Suprapubic skin (tissue), 4 donors: ENCODE data around the gene CBARP. TPM values are rescaled to one million over a fixed set of nuclear protein-coding genes. Genes with fewer than 3 reads are reported as not detected.

Experiments
- DNase-seq, 2 donors: peaks; one replicate each; pipeline ENCODE4 v3.0.0-alpha.2; 2019; ENCODE audit warnings: low spot score in 2 of 2
- H3K27ac ChIP-seq: fragments of 200-600 bp; sonication (generic); one replicate; pipeline ENCODE4 v1.5.1; 2019
- H3K27me3 ChIP-seq: fragments of 200-600 bp; sonication (generic); one replicate; pipeline ENCODE4 v1.5.1; 2019
- H3K36me3 ChIP-seq: fragments of 200-600 bp; sonication (generic); one replicate; pipeline ENCODE4 v1.5.1; 2019
- H3K4me1 ChIP-seq: fragments of 200-600 bp; sonication (generic); one replicate; pipeline ENCODE4 v1.5.1; 2019
- H3K4me3 ChIP-seq: fragments of 200-600 bp; sonication (generic); one replicate; pipeline ENCODE4 v1.5.1; 2019; ENCODE audit warnings: mild to moderate bottlenecking
- H3K9me3 ChIP-seq: fragments of 200-600 bp; sonication (generic); one replicate; pipeline ENCODE4 v1.5.1; 2019
- EP300 ChIP-seq: sonication (generic); formaldehyde crosslinking; IDR thresholded peaks from one replicate; pipeline ENCODE4 v1.6.1; 2017; ENCODE audit warnings: antibody characterized with exemption
- POLR2A ChIP-seq, 2 donors: fragments of 450-650 bp; IDR thresholded peaks; one replicate each; pipeline ENCODE4 v1.6.1; 2017; ENCODE audit warnings: antibody characterized with exemption in 2 of 2, mild to moderate bottlenecking in 2 of 2, moderate library complexity in 2 of 2
- POLR2AphosphoS5 ChIP-seq, 3 donors: sonication (generic); formaldehyde crosslinking; IDR thresholded peaks; one replicate each; pipeline ENCODE4 v1.6.1; 2017; ENCODE audit warnings: antibody characterized with exemption in 3 of 3
- WGBS: methylation state at CpG from one replicate; pipeline ENCODE4 v1.1.5; 2018; 5-methylcytosine and 5-hydroxymethylcytosine counted together
- total RNA-seq, 4 donors: library from RNA; depleted of rRNA; stranded (reverse); fragments of >200 nt; gene quantifications; one replicate each; pipeline ENCODE4 v1.1.0, GENCODE V29; 2016
- TF ChIP-seq, protein P1 (sequence below), 2 donors: fragments of 200-600 bp in 1 of 2; fragments of 450-650 bp in 1 of 2; sonication (generic) in 1 of 2; IDR thresholded peaks; one replicate each; pipeline ENCODE4 v1.5.1; 2016 to 2019; ENCODE audit warnings: antibody characterized with exemption in 2 of 2, mild to moderate bottlenecking in 1 of 2, moderate library complexity in 1 of 2

The CBARP gene
- total RNA-seq, 4 donors from 2014 or later: 2.9 to 8.6 (median 5.1) TPM

DNA sequence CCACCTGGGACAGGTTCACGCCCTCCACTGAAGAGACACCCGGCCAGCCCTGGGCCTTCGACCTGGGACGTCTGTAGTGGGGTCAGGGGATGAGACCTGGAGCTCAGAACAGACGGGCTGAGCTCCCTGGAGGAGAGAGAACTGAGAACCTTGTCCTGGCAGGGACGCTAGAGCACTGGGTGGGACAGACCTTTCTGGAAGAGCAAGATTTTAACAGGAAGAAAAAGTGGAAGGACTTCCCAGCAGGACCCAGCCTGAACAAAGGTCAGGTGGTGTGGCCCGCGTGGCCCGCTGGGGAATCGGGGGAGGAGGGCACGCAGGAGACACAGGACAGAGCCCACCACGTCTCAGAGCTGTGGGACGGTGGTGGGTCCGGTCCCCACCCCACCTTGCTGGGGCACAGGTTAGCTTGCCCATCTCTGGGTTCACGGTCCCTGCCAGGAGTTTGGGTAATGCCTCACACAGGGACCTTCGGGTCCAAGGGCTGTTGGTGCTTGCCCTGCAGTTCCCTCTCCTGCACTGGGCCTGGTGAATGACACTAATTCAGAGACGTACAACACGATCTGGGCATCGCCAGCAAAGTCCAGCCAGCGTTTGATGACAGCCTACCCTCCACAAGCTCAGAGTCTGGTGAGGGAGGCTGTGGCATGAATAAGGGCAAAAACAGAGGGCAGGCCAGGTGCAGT, 46.6 kb upstream of the CBARP start:
- Histone ChIP-seq H3K4me1 (peaks cover 8% of the 10 kb centered on the region), H3K27me3 (peaks cover 65% of the 10 kb centered on the region), H3K36me3 (peaks cover 1% of the 10 kb centered on the region), H3K27ac (no peak overlapping the region), H3K4me3 (no peak overlapping the region), H3K9me3 (no peaks in the 10 kb centered on the region)
- TF ChIP-seq POLR2AphosphoS5 (IDR thresholded peaks at IDR 0.05): no peak
- TF ChIP-seq, protein P1, sequence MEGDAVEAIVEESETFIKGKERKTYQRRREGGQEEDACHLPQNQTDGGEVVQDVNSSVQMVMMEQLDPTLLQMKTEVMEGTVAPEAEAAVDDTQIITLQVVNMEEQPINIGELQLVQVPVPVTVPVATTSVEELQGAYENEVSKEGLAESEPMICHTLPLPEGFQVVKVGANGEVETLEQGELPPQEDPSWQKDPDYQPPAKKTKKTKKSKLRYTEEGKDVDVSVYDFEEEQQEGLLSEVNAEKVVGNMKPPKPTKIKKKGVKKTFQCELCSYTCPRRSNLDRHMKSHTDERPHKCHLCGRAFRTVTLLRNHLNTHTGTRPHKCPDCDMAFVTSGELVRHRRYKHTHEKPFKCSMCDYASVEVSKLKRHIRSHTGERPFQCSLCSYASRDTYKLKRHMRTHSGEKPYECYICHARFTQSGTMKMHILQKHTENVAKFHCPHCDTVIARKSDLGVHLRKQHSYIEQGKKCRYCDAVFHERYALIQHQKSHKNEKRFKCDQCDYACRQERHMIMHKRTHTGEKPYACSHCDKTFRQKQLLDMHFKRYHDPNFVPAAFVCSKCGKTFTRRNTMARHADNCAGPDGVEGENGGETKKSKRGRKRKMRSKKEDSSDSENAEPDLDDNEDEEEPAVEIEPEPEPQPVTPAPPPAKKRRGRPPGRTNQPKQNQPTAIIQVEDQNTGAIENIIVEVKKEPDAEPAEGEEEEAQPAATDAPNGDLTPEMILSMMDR (IDR thresholded peaks at IDR 0.05): no peak
- TF ChIP-seq POLR2A (IDR thresholded peaks at IDR 0.05): no peak
- no peak for TF ChIP-seq EP300
- peak in 1 of 2 donors; percentile 51 for DNase-seq
- WGBS: 48% methylated on average over 9 of the region's 20 CpGs

DNA sequence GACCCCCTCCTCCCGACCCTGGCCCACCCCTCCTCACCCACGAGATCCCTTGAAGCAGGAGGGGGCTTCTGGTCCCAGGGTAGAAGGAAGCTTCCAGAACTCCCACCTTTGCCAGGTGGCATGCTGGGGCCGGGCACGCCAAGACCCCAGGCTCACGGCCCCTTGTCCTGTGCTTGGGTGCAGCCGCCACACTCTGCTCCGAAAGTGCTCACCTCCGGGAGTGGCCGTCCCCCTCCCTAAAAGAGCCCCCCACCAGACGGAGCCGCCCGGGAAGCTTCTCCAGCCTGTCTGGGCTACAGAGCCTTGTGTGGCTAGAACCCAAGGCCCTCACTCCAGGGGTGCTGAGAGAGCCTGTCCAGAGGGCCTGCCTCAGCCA, 46.1 kb upstream of the CBARP start:
- H3K27ac ChIP-seq: no peak overlapping the region
- H3K4me1 ChIP-seq: peaks cover 8% of the 10 kb centered on the region
- WGBS: no CpG with 5 or more reads among the region's 12 CpGs
- H3K36me3 ChIP-seq: peaks cover 6% of the 10 kb centered on the region
- H3K9me3 ChIP-seq: no peaks in the 10 kb centered on the region
- no peak overlapping the region for H3K4me3 ChIP-seq
- H3K27me3 ChIP-seq: peaks cover 60% of the 10 kb centered on the region
- no peak for DNase-seq
- TF ChIP-seq, protein P1 (IDR thresholded peaks at IDR 0.05): no peak
- no peak for TF ChIP-seq POLR2A (IDR thresholded peaks at IDR 0.05)
- no peak for TF ChIP-seq EP300
- TF ChIP-seq POLR2AphosphoS5 (IDR thresholded peaks at IDR 0.05): no peak

DNA sequence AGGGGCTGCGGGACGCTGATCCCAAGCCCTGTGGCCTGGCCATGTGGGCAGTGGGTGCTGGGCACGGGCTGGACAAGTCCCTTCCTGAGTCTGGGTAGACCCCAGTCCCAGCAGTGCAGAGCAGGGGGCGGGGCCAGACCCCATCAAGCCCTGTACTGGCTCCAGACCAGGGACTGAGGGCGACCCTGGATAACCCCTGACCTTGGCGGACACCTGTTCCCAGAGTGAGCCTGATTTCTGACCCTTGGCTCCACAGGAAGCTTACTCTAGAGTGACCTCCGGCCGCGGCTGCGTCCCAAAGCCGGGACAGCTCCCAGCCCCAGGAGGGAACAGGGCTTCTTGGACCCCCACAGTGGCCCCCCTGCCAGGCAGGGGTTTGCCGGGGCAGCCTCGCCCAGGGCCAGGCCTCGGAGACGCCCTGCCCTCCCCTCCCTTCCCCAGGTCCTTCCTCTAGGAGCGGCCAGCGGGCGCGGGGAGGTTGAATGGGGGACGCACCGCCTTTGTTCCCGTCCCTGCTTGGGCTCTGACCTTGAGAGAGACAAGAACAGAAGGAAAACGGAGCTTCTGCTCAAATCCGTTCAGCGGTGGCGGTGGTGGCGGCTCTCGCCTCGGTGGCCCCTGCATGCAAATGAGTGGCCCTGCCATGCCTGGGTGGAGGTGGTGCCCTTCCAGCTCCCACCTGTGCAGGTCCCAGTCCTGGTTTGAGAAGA, 45.6 kb upstream of the CBARP start:
- TF ChIP-seq EP300 (no peak), POLR2A (IDR thresholded peaks at IDR 0.05) (no peak), POLR2AphosphoS5 (IDR thresholded peaks at IDR 0.05) (no peak)
- TF ChIP-seq, protein P1 (IDR thresholded peaks at IDR 0.05): no peak
- peaks cover 55% of the 10 kb centered on the region for H3K27me3 ChIP-seq

DNA sequence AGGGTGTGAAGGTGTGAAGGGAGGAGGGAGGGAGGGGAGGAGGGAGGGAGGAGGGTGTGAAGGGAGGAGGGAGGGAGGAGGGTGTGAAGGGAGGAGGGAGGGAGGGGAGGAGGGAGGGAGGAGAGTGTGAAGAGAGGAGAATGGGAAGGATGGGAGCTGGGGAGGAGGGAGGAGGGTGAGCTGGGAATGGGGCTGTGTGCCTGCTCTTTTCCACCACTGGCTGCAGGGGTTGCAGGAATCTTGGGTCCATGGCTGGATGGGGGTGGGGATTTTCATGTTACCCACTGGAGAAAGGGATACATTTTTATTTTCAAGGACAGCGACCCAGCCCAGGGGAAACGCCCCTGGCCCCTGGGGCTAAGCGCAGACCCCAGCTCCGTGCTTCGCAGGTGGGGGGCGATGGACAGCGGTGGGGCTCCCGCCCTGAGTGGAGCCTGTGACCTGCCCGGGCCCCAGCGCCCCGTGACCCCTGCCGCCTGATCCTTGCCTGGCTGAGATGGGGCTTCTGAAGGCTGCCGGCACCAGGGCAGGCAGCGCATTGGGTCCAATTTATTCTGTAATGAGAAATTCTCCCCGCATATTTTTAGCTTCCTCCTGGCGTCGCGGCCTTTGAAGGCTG, 44.9 kb upstream of the CBARP start:
- TF ChIP-seq, protein P1 (IDR thresholded peaks at IDR 0.05): no peak
- Histone ChIP-seq H3K4me1 (peaks cover 8% of the 10 kb centered on the region), H3K27ac (no peak overlapping the region), H3K27me3 (peaks cover 48% of the 10 kb centered on the region), H3K36me3 (peaks cover 13% of the 10 kb centered on the region), H3K9me3 (no peaks in the 10 kb centered on the region), H3K4me3 (no peak overlapping the region)
- WGBS: 82% methylated on average over 4 of the region's 18 CpGs
- no peak for DNase-seq

More for the DNA sequence above, 45.6 kb upstream of the CBARP start:
- Histone ChIP-seq H3K36me3 (peaks cover 9% of the 10 kb centered on the region), H3K4me3 (no peak overlapping the region), H3K9me3 (no peaks in the 10 kb centered on the region), H3K27ac (no peak overlapping the region), H3K4me1 (peaks cover 8% of the 10 kb centered on the region)
- WGBS: 100% methylated on average over 2 of the region's 29 CpGs
- DNase-seq: no peak
